Measurements from ENCODE around the gene MLX.

MLX gene

GRCh38 chr17:42518755-42519545, 48.0 kb upstream of the MLX start:
- no peaks in the 10 kb centered on the region for H3F3A ChIP-seq (ENCODE audit: control insufficient read depth, insufficient read depth)
- H3K9me2 ChIP-seq (replicated peaks; ENCODE audit: control insufficient read depth, low read length), result no peaks in the 10 kb centered on the region
- no peaks in the 10 kb centered on the region for H3K36me3 ChIP-seq (ENCODE audit: control insufficient read depth, low read length)
- TF ChIP-seq EZH2phosphoT487 (IDR thresholded peaks at IDR 0.05; ENCODE audit: borderline replicate concordance, low read length) (no peak), CTCF (IDR thresholded peaks at IDR 0.05; ENCODE audit: low read depth, low read length, poor library complexity, severe bottlenecking) (no peak)
- no peaks in the 10 kb centered on the region for H3K79me2 ChIP-seq (ENCODE audit: control insufficient read depth, low read length)
- H3K4me1 ChIP-seq (ENCODE audit: control insufficient read depth, low read length), result 0 out of 2 replicates have a peak, but pooled peaks cover 2% of the 10 kb centered on the region
- H3K27ac ChIP-seq (ENCODE audit: low read depth, low read length), result no peak overlapping the region
- no peak overlapping the region for H3K4me2 ChIP-seq (ENCODE audit: low read length)
- H3K4me3 ChIP-seq (ENCODE audit: low read length), result no peak overlapping the region
- no peaks in the 10 kb centered on the region for H3K9me3 ChIP-seq (ENCODE audit: control insufficient read depth, insufficient read depth, low read length)
- H3K27me3 ChIP-seq (ENCODE audit: control insufficient read depth, low read length), result peaks cover 34% of the 10 kb centered on the region
- H4K20me1 ChIP-seq (ENCODE audit: control insufficient read depth, insufficient read depth, low read depth, low read length), result no peaks in the 10 kb centered on the region

- Histone ChIP-seq H3K27me3 (ENCODE audit: control insufficient read depth, low read length) (peaks cover 34% of the 10 kb centered on the region), H3F3A (ENCODE audit: control insufficient read depth, insufficient read depth) (no peaks in the 10 kb centered on the region), H3K79me2 (ENCODE audit: control insufficient read depth, low read length) (no peaks in the 10 kb centered on the region), H3K4me3 (ENCODE audit: low read length) (no peak overlapping the region), H3K9me2 (replicated peaks; ENCODE audit: control insufficient read depth, low read length) (no peaks in the 10 kb centered on the region), H3K4me1 (ENCODE audit: control insufficient read depth, low read length) (0 out of 2 replicates have a peak, but pooled peaks cover 2% of the 10 kb centered on the region), H3K27ac (ENCODE audit: low read depth, low read length) (no peak overlapping the region), H3K4me2 (ENCODE audit: low read length) (no peak overlapping the region), H3K36me3 (ENCODE audit: control insufficient read depth, low read length) (no peaks in the 10 kb centered on the region), H4K20me1 (ENCODE audit: control insufficient read depth, insufficient read depth, low read depth, low read length) (no peaks in the 10 kb centered on the region), H3K9me3 (ENCODE audit: control insufficient read depth, insufficient read depth, low read length) (no peaks in the 10 kb centered on the region)
- TF ChIP-seq EZH2phosphoT487 (IDR thresholded peaks at IDR 0.05; ENCODE audit: borderline replicate concordance, low read length) (no peak), CTCF (IDR thresholded peaks at IDR 0.05; ENCODE audit: low read depth, low read length, poor library complexity, severe bottlenecking) (no peak)
Observed at GRCh38 chr17:42519546-42520491, 47.1 kb upstream of the MLX start.

GRCh38 chr17:42520540-42520951, 46.4 kb upstream of the MLX start:
- Histone ChIP-seq H4K20me1 (ENCODE audit: control insufficient read depth, insufficient read depth, low read depth, low read length) (no peaks in the 10 kb centered on the region), H3K27ac (ENCODE audit: low read depth, low read length) (no peak overlapping the region), H3K9me2 (replicated peaks; ENCODE audit: control insufficient read depth, low read length) (no peaks in the 10 kb centered on the region), H3K79me2 (ENCODE audit: control insufficient read depth, low read length) (no peaks in the 10 kb centered on the region), H3K4me2 (ENCODE audit: low read length) (no peak overlapping the region), H3K36me3 (ENCODE audit: control insufficient read depth, low read length) (no peaks in the 10 kb centered on the region), H3K9me3 (ENCODE audit: control insufficient read depth, insufficient read depth, low read length) (no peaks in the 10 kb centered on the region), H3K4me1 (ENCODE audit: control insufficient read depth, low read length) (0 out of 2 replicates have a peak, but pooled peaks cover 2% of the 10 kb centered on the region), H3K4me3 (ENCODE audit: low read length) (no peak overlapping the region), H3F3A (ENCODE audit: control insufficient read depth, insufficient read depth) (no peaks in the 10 kb centered on the region), H3K27me3 (ENCODE audit: control insufficient read depth, low read length) (peaks cover 34% of the 10 kb centered on the region)
- TF ChIP-seq CTCF (IDR thresholded peaks at IDR 0.05; ENCODE audit: low read depth, low read length, poor library complexity, severe bottlenecking) (peak; percentile 69), EZH2phosphoT487 (IDR thresholded peaks at IDR 0.05; ENCODE audit: borderline replicate concordance, low read length) (no peak)

Data from DOHH2 (cell line).